K562 (cell line): ENCODE measurements around the gene COPA. TPM values are rescaled to one million over a fixed set of nuclear protein-coding genes. Genes with fewer than 3 reads are reported as not detected.

Source experiments
- ATAC-seq: fragments of 200-7000 bp; cut with Tn5 transposase; 3 replicates; pipeline ENCODE4 v1.9.1; 2020; ENCODE audit warnings: moderate library complexity
- BruUV-seq: library from RNA; stranded (reverse); fragments of 400-500 nt; replicated peaks from 2 replicates; lab custom pipeline; 2021; lab: Mats Ljungman, UMichigan
- CTCF ChIA-PET: fragments of 300-600 bp; formaldehyde crosslinking; extraction: SDS; loops from one replicate; lab custom pipeline; 2021; ENCODE audit warnings: low intra/inter-chr PET ratio; lab: Yijun Ruan, JAX
- POLR2A ChIA-PET: fragments of 300-600, 350-650 bp; sonication (Branson Sonifier 250); formaldehyde crosslinking; extraction: SDS; loops from one replicate; lab custom pipeline; 2021; ENCODE audit warnings: antibody characterized with exemption, inconsistent platforms; lab: Yijun Ruan, JAX
- DNase-seq, 4 experiments: peaks; one replicate each; pipeline versions ENCODE4 v3.0.0 to v3.0.0-alpha.2; 2011 to 2018; ENCODE audit warnings: low spot score in 3 of 4, mixed read lengths in 3 of 4; ENCODE audit errors: extremely low read depth in 1 of 4
- FAIRE-seq: peaks from 2 replicates; lab custom pipeline; 2011; peaks lifted over from hg19 to GRCh38; lab: Jason Lieb, UNC
- H2AFZ ChIP-seq: 2 replicates; pipeline ENCODE4 v1.6.0; 2011; ENCODE audit warnings: low read depth, low read length, control low read depth, inconsistent platforms
- H3K27ac ChIP-seq: fragments of 200-600 bp; 3 replicates; pipeline ENCODE4 v1.8.0; 2011; ENCODE audit warnings: low read depth, mild to moderate bottlenecking, control low read depth, inconsistent platforms, low read length, moderate library complexity, mixed read lengths; ENCODE audit errors: extremely low read depth
- H3K27me3 ChIP-seq, 2 experiments: fragments of 300-600 bp in 1 of 2; 2 replicates in 1 of 2; 3 replicates in 1 of 2; pipeline versions ENCODE4 v1.6.0 to v1.8.0; 2011; ENCODE audit warnings: inconsistent platforms in 2 of 2, low read length in 2 of 2, mild to moderate bottlenecking in 1 of 2, mixed read lengths in 1 of 2, moderate library complexity in 1 of 2; ENCODE audit not compliant: control insufficient read depth in 2 of 2, insufficient read depth in 2 of 2
- H3K36me3 ChIP-seq: fragments of 300-600 bp; 3 replicates; pipeline ENCODE4 v1.8.0; 2011; ENCODE audit warnings: mild to moderate bottlenecking, low read length, inconsistent platforms; ENCODE audit not compliant: control insufficient read depth, insufficient read depth
- H3K4me1 ChIP-seq, 2 experiments: fragments of 200-600 bp in 1 of 2; replicated peaks in 1 of 2; 2 replicates in 1 of 2; 3 replicates in 1 of 2; pipeline versions ENCODE4 v1.5.1 to v1.8.0; 2011; ENCODE audit warnings: inconsistent platforms in 2 of 2, low read length in 2 of 2, mild to moderate bottlenecking in 1 of 2, mixed read lengths in 1 of 2, moderate library complexity in 1 of 2; ENCODE audit not compliant: control insufficient read depth in 2 of 2, insufficient read depth in 2 of 2
- H3K4me2 ChIP-seq: 2 replicates; pipeline ENCODE4 v1.6.1; 2011; ENCODE audit warnings: low read length, control low read depth, inconsistent platforms, mixed read lengths; ENCODE audit not compliant: insufficient read depth
- H3K4me3 ChIP-seq: fragments of 200-600 bp; sonication (generic), shearing (Covaris generic); 2 replicates; pipeline ENCODE4 v1.5.1; 2016; ENCODE audit warnings: control low read depth, inconsistent platforms
- H3K79me2 ChIP-seq: fragments of 200-600 bp; 3 replicates; pipeline ENCODE4 v1.8.0; 2011; ENCODE audit warnings: low read length, inconsistent platforms; ENCODE audit not compliant: control insufficient read depth, insufficient read depth
- H3K9ac ChIP-seq, 2 experiments: 2 replicates each; pipeline versions ENCODE4 v1.6.0 to v1.6.1; 2011; ENCODE audit warnings: low read depth in 2 of 2, low read length in 2 of 2, control low read depth in 1 of 2, inconsistent platforms in 1 of 2, mild to moderate bottlenecking in 1 of 2, mixed read lengths in 1 of 2; ENCODE audit not compliant: insufficient read depth in 1 of 2
- H3K9me1 ChIP-seq: one replicate; pipeline ENCODE4 v1.6.0; 2011; ENCODE audit warnings: inconsistent platforms, mild to moderate bottlenecking, low read length, moderate library complexity; ENCODE audit not compliant: control insufficient read depth, insufficient read depth
- H3K9me3 ChIP-seq: replicated peaks from 2 replicates; pipeline ENCODE4 v1.5.1; 2011; ENCODE audit warnings: low read depth, low read length, inconsistent platforms; ENCODE audit not compliant: control insufficient read depth, insufficient read depth
- H4K20me1 ChIP-seq: replicated peaks from 2 replicates; pipeline ENCODE4 v1.6.1; 2011; ENCODE audit warnings: low read length, inconsistent platforms, mixed read lengths; ENCODE audit not compliant: control insufficient read depth, insufficient read depth
- RBM25 ChIP-seq: fragments of 200-400 bp; formaldehyde crosslinking; IDR thresholded peaks from 2 replicates; pipeline ENCODE4 v1.6.1; 2018; ENCODE audit warnings: low read length, low read depth, moderate library complexity; ENCODE audit not compliant: severe bottlenecking
- SRSF3 ChIP-seq: fragments of 200-400 bp; formaldehyde crosslinking; IDR thresholded peaks from 2 replicates; pipeline ENCODE4 v1.6.1; 2016; ENCODE audit warnings: mild to moderate bottlenecking, low read length, moderate library complexity; ENCODE audit not compliant: insufficient read depth
- ZNF121 ChIP-seq: sonication (generic); formaldehyde crosslinking; conservative IDR thresholded peaks from 2 replicates; pipeline ENCODE4 v1.8.0; 2022; ENCODE audit warnings: missing genetic modification reagents
- WGBS: fragments of 100-300 bp; shearing (Covaris generic); methylation state at CpG from one replicate; pipeline ENCODE4 v1.1.6; 2016; ENCODE audit warnings: low coverage, mixed read lengths; ENCODE audit not compliant: insufficient coverage; ENCODE audit errors: missing lambda C conversion rate; 5-methylcytosine and 5-hydroxymethylcytosine counted together
- in situ Hi-C: fragments of 300-500 bp; cut with MboI; formaldehyde crosslinking; loops from 4 replicates; pipeline ENCODE4 v1.15.0; 2018; ENCODE audit warnings: inconsistent platforms, mixed read lengths
- intact Hi-C: fragments of 100-400 bp; cut with micrococcal nuclease; formaldehyde crosslinking; loops from 2 replicates; pipeline ENCODE4 v1.14.2; 2022
- polyA plus RNA-seq, 8 experiments: library from polyadenylated mRNA; depleted of rRNA in 4 of 8; stranded (reverse) in 5 of 8; unstranded in 3 of 8; fragments of >200 nt; fragmentation: Nextera tagmentation in 2 of 8; fragmentation: Illumina TruSeq in 1 of 8; extraction: Ambion mirVana in 2 of 8; extraction: Trizol in 1 of 8; gene quantifications; 2 replicates each; pipeline versions ENCODE4 v1.2.1 to v1.2.3, GENCODE V29; 2011 to 2014; ENCODE audit warnings: inconsistent platforms in 1 of 8, missing spikeins in 1 of 8
- total RNA-seq, 7 experiments: library from RNA; depleted of rRNA in 6 of 7; stranded (reverse); fragments of >200 nt in 6 of 7; fragmentation: Illumina TruSeq in 2 of 7; extraction: Trizol in 2 of 7; gene quantifications; 2 replicates each; pipeline versions ENCODE4 v1.2.1 to v1.2.3, GENCODE V29; 2011 to 2021; ENCODE audit warnings: low replicate concordance in 1 of 7
- TF ChIP-seq, protein P1 (sequence below): fragments of 250-450 bp; sonication (Bioruptor Pico); IDR thresholded peaks from 2 replicates; pipeline ENCODE4 v1.4.0; 2020; ENCODE audit warnings: mild to moderate bottlenecking, moderate library complexity

COPA gene
- total and polyA plus RNA-seq, 9 of the 15 experiments (the other 6 are each of a cell fraction or from before 2014, with no cell fraction given): 49.8 to 222 (median 110) TPM

GRCh38 chr1:160271025-160271424, 72.0 kb downstream of the COPA start:
- H3K9me1 ChIP-seq: no peaks in the 10 kb centered on the region
- no peaks in the 10 kb centered on the region for H4K20me1 ChIP-seq
- H3K27ac ChIP-seq: no peak overlapping the region
- DNase-seq: no peak
- H3K36me3 ChIP-seq: no peaks in the 10 kb centered on the region
- in situ Hi-C loops (no loop called here), intact Hi-C loops (no loop called here)
- 0 out of 5 replicates have a peak, but pooled peaks cover 0 to 6% of the 10 kb centered on the region in 2 experiments for H3K4me1 ChIP-seq
- H3K9me3 ChIP-seq: no peaks in the 10 kb centered on the region
- H3K27me3 ChIP-seq: no peaks in the 10 kb centered on the region
- H3K79me2 ChIP-seq: no peaks in the 10 kb centered on the region
- CTCF ChIA-PET: no interaction called here
- no peak overlapping the region for H3K4me3 ChIP-seq
- no peak overlapping the region for H2AFZ ChIP-seq
- POLR2A ChIA-PET: interaction anchor here (1.1 to 1.8 kb wide), 2 partner anchors 9 kb away, joined by 6 to 7 read pairs; partner anchors contain the start of gene DCAF8
- WGBS: 43% methylated on average over 1 of the region's 1 CpG
- peak; percentile 32 for TF ChIP-seq RBM25
- TF ChIP-seq SRSF3: no peak
- TF ChIP-seq, protein P1, sequence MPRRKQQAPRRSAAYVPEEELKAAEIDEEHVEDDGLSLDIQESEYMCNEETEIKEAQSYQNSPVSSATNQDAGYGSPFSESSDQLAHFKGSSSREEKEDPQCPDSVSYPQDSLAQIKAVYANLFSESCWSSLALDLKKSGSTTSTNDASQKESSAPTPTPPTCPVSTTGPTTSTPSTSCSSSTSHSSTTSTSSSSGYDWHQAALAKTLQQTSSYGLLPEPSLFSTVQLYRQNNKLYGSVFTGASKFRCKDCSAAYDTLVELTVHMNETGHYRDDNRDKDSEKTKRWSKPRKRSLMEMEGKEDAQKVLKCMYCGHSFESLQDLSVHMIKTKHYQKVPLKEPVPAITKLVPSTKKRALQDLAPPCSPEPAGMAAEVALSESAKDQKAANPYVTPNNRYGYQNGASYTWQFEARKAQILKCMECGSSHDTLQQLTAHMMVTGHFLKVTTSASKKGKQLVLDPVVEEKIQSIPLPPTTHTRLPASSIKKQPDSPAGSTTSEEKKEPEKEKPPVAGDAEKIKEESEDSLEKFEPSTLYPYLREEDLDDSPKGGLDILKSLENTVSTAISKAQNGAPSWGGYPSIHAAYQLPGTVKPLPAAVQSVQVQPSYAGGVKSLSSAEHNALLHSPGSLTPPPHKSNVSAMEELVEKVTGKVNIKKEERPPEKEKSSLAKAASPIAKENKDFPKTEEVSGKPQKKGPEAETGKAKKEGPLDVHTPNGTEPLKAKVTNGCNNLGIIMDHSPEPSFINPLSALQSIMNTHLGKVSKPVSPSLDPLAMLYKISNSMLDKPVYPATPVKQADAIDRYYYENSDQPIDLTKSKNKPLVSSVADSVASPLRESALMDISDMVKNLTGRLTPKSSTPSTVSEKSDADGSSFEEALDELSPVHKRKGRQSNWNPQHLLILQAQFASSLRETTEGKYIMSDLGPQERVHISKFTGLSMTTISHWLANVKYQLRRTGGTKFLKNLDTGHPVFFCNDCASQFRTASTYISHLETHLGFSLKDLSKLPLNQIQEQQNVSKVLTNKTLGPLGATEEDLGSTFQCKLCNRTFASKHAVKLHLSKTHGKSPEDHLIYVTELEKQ: no peak
- TF ChIP-seq ZNF121 (CRISPR knock-in tag): peak; percentile 61
- H3K9ac ChIP-seq: no peak overlapping the region
- BruUV-seq: no TSS peak
- FAIRE-seq: no peak
- no peak for ATAC-seq
- no peak overlapping the region for H3K4me2 ChIP-seq
